H9 (cell line): Measurements from ENCODE around the gene TUBGCP6. TPM values are rescaled to one million over a fixed set of nuclear protein-coding genes. Genes with fewer than 3 reads are reported as not detected.

Experiments used
- DNase-seq: peaks from one replicate; pipeline ENCODE4 v3.0.0-alpha.2; 2017
- H2AFZ ChIP-seq: one replicate; pipeline ENCODE4 v1.6.1; 2013; ENCODE audit warnings: mild to moderate bottlenecking, low read length, control low read depth, moderate library complexity
- H2AK5ac ChIP-seq: 2 replicates; pipeline ENCODE4 v1.6.1; 2013; ENCODE audit warnings: low read length, control low read depth, mixed read lengths; ENCODE audit not compliant: insufficient read length
- H2BK120ac ChIP-seq: one replicate; pipeline ENCODE4 v1.6.1; 2013; ENCODE audit warnings: low read depth, mild to moderate bottlenecking, low read length, control low read depth, inconsistent platforms; ENCODE audit not compliant: poor library complexity, severe bottlenecking
- H2BK12ac ChIP-seq: 2 replicates; pipeline ENCODE4 v1.6.1; 2013; ENCODE audit warnings: low read length, control low read depth, mixed read lengths, low read depth; ENCODE audit not compliant: insufficient read length
- H2BK15ac ChIP-seq: 2 replicates; pipeline ENCODE4 v1.6.1; 2013; ENCODE audit warnings: low read depth, low read length, control low read depth
- H2BK20ac ChIP-seq: one replicate; pipeline ENCODE4 v1.6.1; 2013; ENCODE audit warnings: low read depth, mild to moderate bottlenecking, low read length, control low read depth, inconsistent platforms; ENCODE audit not compliant: poor library complexity, severe bottlenecking
- H2BK5ac ChIP-seq: 2 replicates; pipeline ENCODE4 v1.6.1; 2013; ENCODE audit warnings: low read length, control low read depth, mixed read lengths; ENCODE audit not compliant: insufficient read length
- H3K14ac ChIP-seq: 2 replicates; pipeline ENCODE4 v1.6.1; 2013; ENCODE audit warnings: low read length, control low read depth; ENCODE audit not compliant: insufficient read depth
- H3K18ac ChIP-seq: 2 replicates; pipeline ENCODE4 v1.6.1; 2013; ENCODE audit warnings: low read depth, mild to moderate bottlenecking, mixed read lengths, low read length, control low read depth; ENCODE audit not compliant: insufficient read length
- H3K23ac ChIP-seq: 2 replicates; pipeline ENCODE4 v1.6.1; 2013; ENCODE audit warnings: low read length, control low read depth, mixed read lengths, low read depth; ENCODE audit not compliant: insufficient read length
- H3K23me2 ChIP-seq: 2 replicates; pipeline ENCODE4 v1.6.1; 2013; ENCODE audit warnings: low read depth, mild to moderate bottlenecking, mixed read lengths, low read length, control low read depth; ENCODE audit not compliant: insufficient read length, poor library complexity, severe bottlenecking
- H3K27ac ChIP-seq: 2 replicates; pipeline ENCODE4 v1.5.1; 2013; ENCODE audit warnings: low read length, control low read depth, mixed read lengths, low read depth; ENCODE audit not compliant: insufficient read length
- H3K27me3 ChIP-seq: 2 replicates; pipeline ENCODE4 v1.6.1; 2013; ENCODE audit warnings: low read length, control low read depth, inconsistent platforms; ENCODE audit not compliant: insufficient read depth
- H3K4ac ChIP-seq: 2 replicates; pipeline ENCODE4 v1.6.1; 2013; ENCODE audit warnings: low read depth, mild to moderate bottlenecking, control low read depth, inconsistent platforms, low read length, moderate library complexity
- H3K4me1 ChIP-seq: 2 replicates; pipeline ENCODE4 v1.6.1; 2013; ENCODE audit warnings: low read length, control low read depth, inconsistent platforms; ENCODE audit not compliant: insufficient read depth
- H3K4me2 ChIP-seq: 2 replicates; pipeline ENCODE4 v1.6.1; 2013; ENCODE audit warnings: low read length, control low read depth, mixed read lengths; ENCODE audit not compliant: insufficient read length, insufficient read depth
- H3K56ac ChIP-seq: 2 replicates; pipeline ENCODE4 v1.6.1; 2013; ENCODE audit warnings: low read depth, mild to moderate bottlenecking, mixed read lengths, low read length, control low read depth; ENCODE audit not compliant: insufficient read length
- H3K79me1 ChIP-seq: 2 replicates; pipeline ENCODE4 v1.6.1; 2013; ENCODE audit warnings: low read depth, mild to moderate bottlenecking, moderate library complexity, low read length, control low read depth, inconsistent platforms; ENCODE audit not compliant: insufficient read depth, poor library complexity, severe bottlenecking
- H3K79me2 ChIP-seq: 2 replicates; pipeline ENCODE4 v1.6.1; 2013; ENCODE audit warnings: low read length, control low read depth, inconsistent platforms; ENCODE audit not compliant: insufficient read depth
- H3K9ac ChIP-seq: 2 replicates; pipeline ENCODE4 v1.6.1; 2013; ENCODE audit warnings: low read length, control low read depth, mixed read lengths; ENCODE audit not compliant: insufficient read length; ENCODE audit errors: extremely low read depth
- H3K9me3 ChIP-seq: one replicate; pipeline ENCODE4 v1.6.1; 2013; ENCODE audit warnings: low read depth, low read length, inconsistent platforms; ENCODE audit not compliant: control insufficient read depth
- H3T11ph ChIP-seq: one replicate; pipeline ENCODE4 v1.6.1; 2013; ENCODE audit warnings: mild to moderate bottlenecking, low read length, control low read depth, inconsistent platforms
- H4K20me1 ChIP-seq: one replicate; pipeline ENCODE4 v1.6.1; 2013; ENCODE audit not compliant: control insufficient read depth, insufficient read length, insufficient read depth
- H4K5ac ChIP-seq: 2 replicates; pipeline ENCODE4 v1.6.1; 2013; ENCODE audit warnings: low read depth, mild to moderate bottlenecking, mixed read lengths, low read length, control low read depth; ENCODE audit not compliant: insufficient read length
- H4K8ac ChIP-seq: replicated peaks from 2 replicates; pipeline ENCODE4 v1.6.1; 2013; ENCODE audit warnings: low read length, control low read depth, mixed read lengths, low read depth; ENCODE audit not compliant: insufficient read length
- H4K91ac ChIP-seq: 2 replicates; pipeline ENCODE4 v1.6.1; 2013; ENCODE audit warnings: low read depth, mild to moderate bottlenecking, moderate library complexity, mixed read lengths, low read length, control low read depth; ENCODE audit not compliant: insufficient read length
- H3K27ac Mint-ChIP-seq, 3 experiments: 2 replicates in 2 of 3; 3 replicates in 1 of 3; pipeline ENCODE4 v1.8.0; 2020 to 2021; ENCODE audit warnings: mixed read lengths in 3 of 3, mild to moderate bottlenecking in 1 of 3, moderate library complexity in 1 of 3
- H3K27me3 Mint-ChIP-seq: 2 replicates; pipeline ENCODE4 v1.8.0; 2021; ENCODE audit warnings: low read depth, mild to moderate bottlenecking, moderate library complexity, mixed read lengths
- H3K36me3 Mint-ChIP-seq, 3 experiments: 2 replicates in 2 of 3; 3 replicates in 1 of 3; pipeline ENCODE4 v1.8.0; 2020 to 2021; ENCODE audit warnings: low read depth in 3 of 3, mixed read lengths in 3 of 3; ENCODE audit not compliant: insufficient read depth in 1 of 3
- H3K4me1 Mint-ChIP-seq, 2 experiments: 2 replicates each; pipeline ENCODE4 v1.8.0; 2020; ENCODE audit warnings: mixed read lengths in 2 of 2
- H3K4me3 Mint-ChIP-seq, 2 experiments: 2 replicates in 1 of 2; 3 replicates in 1 of 2; pipeline ENCODE4 v1.8.0; 2020 to 2021; ENCODE audit warnings: mild to moderate bottlenecking in 2 of 2, mixed read lengths in 2 of 2, moderate library complexity in 1 of 2
- H3K9me3 Mint-ChIP-seq, 2 experiments: 2 replicates in 1 of 2; 3 replicates in 1 of 2; pipeline ENCODE4 v1.8.0; 2020; ENCODE audit warnings: mild to moderate bottlenecking in 2 of 2, mixed read lengths in 2 of 2, moderate library complexity in 1 of 2
- CTCF ChIP-seq: fragments of 200-600 bp; sonication (generic); conservative IDR thresholded peaks from 3 replicates; pipeline ENCODE4 v1.8.0; 2021; ENCODE audit warnings: antibody characterized with exemption, mild to moderate bottlenecking
- WGBS: extraction: QIAGEN DNeasy Blood & Tissue Kit; methylation state at CpG from one replicate; pipeline ENCODE4 v1.1.7; 2013; ENCODE audit warnings: missing lambda C conversion rate, low lambda C conversion rate, mixed read lengths; ENCODE audit not compliant: insufficient read length; ENCODE audit errors: extremely low coverage; 5-methylcytosine and 5-hydroxymethylcytosine counted together
- total RNA-seq: library from RNA; stranded (reverse); gene quantifications from 2 replicates; pipeline ENCODE4 v1.2.1, GENCODE V29; 2021

TUBGCP6 gene
- total RNA-seq, 1 experiment from 2014 or later: 29.0 TPM

DNA sequence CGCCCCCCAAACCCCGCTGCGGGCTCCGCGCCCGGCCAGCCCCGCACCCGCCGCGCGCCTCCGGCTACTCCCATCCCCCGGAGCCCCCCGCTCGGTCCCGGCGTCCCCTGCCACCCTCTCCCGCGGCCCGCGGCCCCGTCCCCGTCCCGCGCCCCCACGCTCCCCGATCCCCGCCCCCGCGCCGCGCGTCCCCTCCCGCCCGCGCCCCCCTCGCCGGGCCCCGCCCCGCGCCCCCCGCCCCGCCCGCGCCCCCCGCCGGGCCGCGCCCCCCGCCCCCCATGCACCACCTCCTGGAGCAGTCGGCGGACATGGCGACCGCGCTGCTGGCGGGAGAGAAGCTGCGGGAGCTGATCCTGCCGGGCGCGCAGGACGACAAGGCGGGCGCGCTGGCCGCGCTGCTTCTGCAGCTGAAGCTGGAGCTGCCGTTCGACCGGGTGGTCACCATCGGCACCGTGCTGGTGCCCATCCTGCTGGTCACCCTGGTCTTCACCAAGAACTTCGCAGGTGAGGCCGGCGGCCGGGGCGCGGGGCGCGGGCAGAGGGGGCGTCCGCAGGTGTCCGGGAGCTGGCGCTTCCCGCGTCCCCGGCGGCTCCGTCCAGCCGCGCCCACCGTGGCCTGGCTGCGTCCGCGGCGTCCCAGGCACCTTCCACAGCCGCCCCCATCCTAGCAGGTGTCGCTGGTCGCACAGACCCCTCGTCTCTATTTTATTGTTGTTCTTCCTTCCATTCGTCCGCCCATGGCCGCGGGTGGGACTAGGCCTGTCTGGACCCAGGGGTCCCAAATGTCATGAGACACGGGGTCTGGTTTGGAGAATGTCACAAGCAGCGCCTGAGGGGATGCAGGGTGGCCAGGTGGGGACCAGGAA lies 74.1 kb downstream of the TUBGCP6 start, which contains the start of gene PANX2:
PANX2 (plus strand) TSS at position 279 of the 866 bp plus-strand sequence; CDS start at position 279, 0 bp downstream.
- H3K27me3 ChIP-seq: peaks cover 3% of the 10 kb centered on the region; the same call in 1 of the 2 replicates
- no peaks in the 10 kb centered on the region for H3K79me2 ChIP-seq
- H4K91ac ChIP-seq: no peak within 1 kb of the TSS
- no peak within 1 kb of the TSS for H4K8ac ChIP-seq
- Mint-ChIP-seq H3K9me3 (no peaks in the 10 kb centered on the region; a peak in 1 of 5 replicates), H3K36me3 (peaks cover 0 to 2% (median 0%) of the 10 kb centered on the region in 3 experiments; a peak in 2 of 7 replicates), H3K4me1 (peaks cover 4 to 10% of the 10 kb centered on the region in 2 experiments), H3K4me3 (peak within 1 kb of the TSS; percentile 75 to 85), H3K27ac (no peak within 1 kb of the TSS), H3K27me3 (peaks cover 43% of the 10 kb centered on the region)
- no peak within 1 kb of the TSS for H3K4ac ChIP-seq
- no peak within 1 kb of the TSS for H3K9ac ChIP-seq
- H4K5ac ChIP-seq: no peak within 1 kb of the TSS
- no peaks in the 10 kb centered on the region for H3K79me1 ChIP-seq
- no peaks in the 10 kb centered on the region for H4K20me1 ChIP-seq
- H2BK12ac ChIP-seq: no peak within 1 kb of the TSS
- H3K4me1 ChIP-seq: no peaks in the 10 kb centered on the region
- H2BK15ac ChIP-seq: no peak within 1 kb of the TSS
- no peak within 1 kb of the TSS for H3K27ac ChIP-seq
- no CpG with 5 or more reads among the region's 105 CpGs for WGBS
- H2BK5ac ChIP-seq: no peak within 1 kb of the TSS
- no peak within 1 kb of the TSS for H2BK120ac ChIP-seq
- H2BK20ac ChIP-seq: no peak within 1 kb of the TSS
- H3K23me2 ChIP-seq: peaks cover 5% of the 10 kb centered on the region
- no peak within 1 kb of the TSS for H3K14ac ChIP-seq
- no peak for DNase-seq
- H3K4me2 ChIP-seq: peak within 1 kb of the TSS; percentile 49
- H3K56ac ChIP-seq: no peak within 1 kb of the TSS
- TF ChIP-seq CTCF: no peak
- H2AK5ac ChIP-seq: no peak within 1 kb of the TSS
- no peak within 1 kb of the TSS for H3K23ac ChIP-seq
- no peak within 1 kb of the TSS for H3T11ph ChIP-seq
- no peaks in the 10 kb centered on the region for H3K9me3 ChIP-seq
- no peak within 1 kb of the TSS for H3K18ac ChIP-seq
- no peak within 1 kb of the TSS for H2AFZ ChIP-seq
